ENCODE results near the gene N4BP2.

GRCh38 chr4:40058854-40059253 is 2.2 kb downstream of the N4BP2 start:
- no peak for TF ChIP-seq CTCF (IDR thresholded peaks at IDR 0.05; ENCODE audit: insufficient read depth, low read length)
- TF ChIP-seq POLR2AphosphoS5 (IDR thresholded peaks at IDR 0.05; ENCODE audit: low read depth), result no peak
